Tibial nerve (tissue), 4 donors: ENCODE measurements around the gene LRRC4B.

ENCODE experiments used
- EP300 ChIP-seq, 2 donors: sonication (generic); formaldehyde crosslinking; IDR thresholded peaks; one replicate each; pipeline ENCODE4 v1.6.1; 2017; ENCODE audit warnings: antibody characterized with exemption in 2 of 2, mild to moderate bottlenecking in 1 of 2
- POLR2A ChIP-seq, 2 donors: fragments of 450-650 bp; IDR thresholded peaks; one replicate each; pipeline ENCODE4 v1.6.1; 2017; ENCODE audit warnings: antibody characterized with exemption in 2 of 2, mild to moderate bottlenecking in 2 of 2, moderate library complexity in 2 of 2
- TF ChIP-seq, protein P1 (sequence below), 5 experiments: fragments of 200-600 bp in 3 of 5; fragments of 450-650 bp in 2 of 5; sonication (generic) in 3 of 5; IDR thresholded peaks; one replicate each; pipeline ENCODE4 v1.5.1; 2016 to 2019; ENCODE audit warnings: antibody characterized with exemption in 5 of 5, mild to moderate bottlenecking in 3 of 5, moderate library complexity in 2 of 5

DNA sequence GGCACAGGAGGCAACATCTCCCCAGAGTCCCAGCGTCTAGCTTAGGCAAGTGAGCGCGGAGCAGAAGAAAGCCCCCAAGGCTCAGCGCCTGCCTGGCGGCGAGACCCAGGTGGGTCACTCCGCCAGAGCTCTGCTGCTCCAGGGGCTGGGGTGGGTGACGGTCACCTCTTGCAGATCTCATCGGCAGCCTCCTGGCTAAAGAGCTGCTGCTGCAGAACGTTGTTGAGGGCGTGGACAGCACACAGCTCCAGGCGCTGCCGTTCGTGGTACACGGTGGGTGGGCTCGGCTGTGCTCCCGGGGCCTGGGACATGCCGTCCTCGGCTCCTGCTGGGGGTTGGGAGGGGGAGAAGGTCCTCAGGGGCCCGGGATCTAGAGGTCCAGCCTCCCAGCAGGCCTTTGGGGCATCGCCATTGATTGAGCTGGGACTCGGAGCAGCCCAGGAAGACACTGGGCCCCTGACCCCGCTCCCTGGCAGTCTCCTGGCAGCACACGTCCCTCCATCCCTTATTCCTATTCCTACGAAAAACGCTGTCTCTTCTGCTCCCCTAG, 58.0 kb downstream of the LRRC4B start:
- TF ChIP-seq, protein P1, sequence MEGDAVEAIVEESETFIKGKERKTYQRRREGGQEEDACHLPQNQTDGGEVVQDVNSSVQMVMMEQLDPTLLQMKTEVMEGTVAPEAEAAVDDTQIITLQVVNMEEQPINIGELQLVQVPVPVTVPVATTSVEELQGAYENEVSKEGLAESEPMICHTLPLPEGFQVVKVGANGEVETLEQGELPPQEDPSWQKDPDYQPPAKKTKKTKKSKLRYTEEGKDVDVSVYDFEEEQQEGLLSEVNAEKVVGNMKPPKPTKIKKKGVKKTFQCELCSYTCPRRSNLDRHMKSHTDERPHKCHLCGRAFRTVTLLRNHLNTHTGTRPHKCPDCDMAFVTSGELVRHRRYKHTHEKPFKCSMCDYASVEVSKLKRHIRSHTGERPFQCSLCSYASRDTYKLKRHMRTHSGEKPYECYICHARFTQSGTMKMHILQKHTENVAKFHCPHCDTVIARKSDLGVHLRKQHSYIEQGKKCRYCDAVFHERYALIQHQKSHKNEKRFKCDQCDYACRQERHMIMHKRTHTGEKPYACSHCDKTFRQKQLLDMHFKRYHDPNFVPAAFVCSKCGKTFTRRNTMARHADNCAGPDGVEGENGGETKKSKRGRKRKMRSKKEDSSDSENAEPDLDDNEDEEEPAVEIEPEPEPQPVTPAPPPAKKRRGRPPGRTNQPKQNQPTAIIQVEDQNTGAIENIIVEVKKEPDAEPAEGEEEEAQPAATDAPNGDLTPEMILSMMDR (IDR thresholded peaks at IDR 0.05), result no peak
- TF ChIP-seq POLR2A (IDR thresholded peaks at IDR 0.05), result no peak
- TF ChIP-seq EP300 (IDR thresholded peaks at IDR 0.05), result no peak
